Hematopoietic multipotent progenitor cell treated with erythropoietin and hydrocortisone succinate and interleukin-3 and kit ligand, for 8 days (in vitro differentiated cells): ENCODE measurements around the gene PPP1CA.

ENCODE experiments used
- DNase-seq: peaks from one replicate; pipeline ENCODE4 v3.0.0-alpha.2; 2015

The PPP1CA gene

GRCh38 chr11:67349457-67349856 is 52.2 kb downstream of the PPP1CA start:
- DNase-seq = no peak

DNA sequence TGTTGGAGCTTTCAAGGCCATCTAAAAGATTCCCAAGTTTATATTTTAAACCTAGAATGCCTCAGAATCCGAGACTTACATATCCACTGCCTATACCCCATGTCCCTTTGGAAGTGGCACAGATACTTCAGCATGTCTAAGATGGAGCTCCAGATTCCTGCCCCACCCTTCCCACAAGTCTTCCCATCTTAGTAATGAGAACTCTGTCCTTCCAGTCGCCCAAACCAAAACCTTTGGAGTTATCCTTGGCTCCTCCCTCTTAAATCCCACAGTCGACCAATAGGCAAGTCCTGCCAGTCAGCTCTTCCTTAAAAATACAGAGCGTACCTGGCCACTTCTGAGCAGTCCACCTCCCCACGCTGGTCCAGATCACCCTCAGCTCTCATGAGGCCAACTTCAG is 52.6 kb downstream of the PPP1CA start:
- no peak for DNase-seq
